HG02571 (cell line): Measurements from ENCODE around the gene PAQR8.

Experiments used
- ATAC-seq: cut with Tn5 transposase; IDR thresholded peaks from one replicate; pipeline ENCODE4 v1.9.1; 2021; ENCODE audit warnings: mild to moderate bottlenecking, moderate library complexity; ENCODE audit not compliant: unreplicated experiment

PAQR8 gene

GRCh38 chr6:52457096-52457495 is 95.1 kb downstream of the PAQR8 start:
- ATAC-seq = no peak
